ENCODE data around the gene ULK4. TPM values are rescaled to one million over a fixed set of nuclear protein-coding genes. Genes with fewer than 3 reads are reported as not detected.

ULK4 gene
- total and polyA plus RNA-seq, 9 of the 15 experiments (the other 6 are each of a cell fraction or from before 2014, with no cell fraction given) = 3.0 to 5.9 (median 3.5) TPM

DNA sequence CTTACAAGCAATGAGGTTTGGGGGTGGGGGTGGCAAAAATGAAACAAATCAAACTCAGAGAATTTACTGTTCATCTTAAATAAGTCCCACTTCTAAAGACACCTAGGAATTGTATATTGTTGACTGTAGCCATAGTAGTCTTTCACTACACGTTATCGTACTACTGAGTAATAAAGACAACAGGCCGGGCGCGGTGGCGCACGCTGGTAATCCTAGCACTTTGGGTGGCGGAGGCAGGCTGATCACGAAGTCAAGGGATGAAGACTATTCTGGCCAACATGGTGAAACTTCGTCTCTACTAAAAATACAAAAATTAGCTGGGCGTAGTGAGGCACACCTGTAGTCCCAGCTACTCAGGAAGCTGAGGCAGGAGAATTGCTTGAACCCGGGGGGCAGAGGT, 531.0 kb downstream of the ULK4 start:
- no peak for ATAC-seq
- H3K27ac ChIP-seq (ENCODE audit: extremely low read depth, low read depth, low read length) = no peak overlapping the region
- H3K36me3 ChIP-seq (ENCODE audit: control insufficient read depth, insufficient read depth, low read length) = no peaks in the 10 kb centered on the region
- H3K4me2 ChIP-seq (ENCODE audit: insufficient read depth, low read length) = no peak overlapping the region
- no peaks in the 10 kb centered on the region for H3K9me3 ChIP-seq (replicated peaks; ENCODE audit: control insufficient read depth, insufficient read depth, low read depth, low read length)
- FAIRE-seq = no peak
- H3K79me2 ChIP-seq (ENCODE audit: control insufficient read depth, insufficient read depth, low read length) = no peaks in the 10 kb centered on the region
- no peaks in the 10 kb centered on the region for H3K4me1 ChIP-seq (replicated peaks in 1 of 2; ENCODE audit: control insufficient read depth in 2 of 2, insufficient read depth in 2 of 2, low read length in 2 of 2)
- in situ Hi-C loops (cut with MboI) (no loop called here), intact Hi-C loops (cut with micrococcal nuclease) (no loop called here)
- no peak for DNase-seq (ENCODE audit: extremely low read depth in 1 of 4, low spot score in 3 of 4)
- no peaks in the 10 kb centered on the region for H3K9me1 ChIP-seq (ENCODE audit: control insufficient read depth, insufficient read depth, low read length)
- BruUV-seq (replicated peaks) = no TSS peak
- peaks cover 0 to 7% of the 10 kb centered on the region in 2 experiments; a peak in 1 of 5 replicates for H3K27me3 ChIP-seq (ENCODE audit: control insufficient read depth in 2 of 2, insufficient read depth in 2 of 2, low read length in 2 of 2)
- H4K20me1 ChIP-seq (replicated peaks; ENCODE audit: control insufficient read depth, insufficient read depth, low read length) = no peaks in the 10 kb centered on the region
- WGBS (ENCODE audit: insufficient coverage, low coverage, missing lambda C conversion rate) = 12% methylated on average over 12 of the region's 12 CpGs
- TF ChIP-seq CBX2 (IDR thresholded peaks at IDR 0.05; ENCODE audit: insufficient read depth, low read length, poor library complexity, severe bottlenecking) (no peak), ZBTB1 (CRISPR knock-in tag; IDR thresholded peaks at IDR 0.05; ENCODE audit: borderline replicate concordance, low read depth) (no peak), ADNP (tag; IDR thresholded peaks at IDR 0.05) (no peak), SMARCE1 (IDR thresholded peaks at IDR 0.05) (no peak)
- ChIA-PET POLR2A (no interaction called here), CTCF (ENCODE audit: low intra/inter-chr PET ratio) (no interaction called here)
- no peak overlapping the region for H2AFZ ChIP-seq (ENCODE audit: low read depth, low read length)
- no peak overlapping the region for H3K4me3 ChIP-seq
- no peak overlapping the region for H3K9ac ChIP-seq (ENCODE audit: insufficient read depth in 1 of 2, low read depth in 2 of 2, low read length in 2 of 2)

DNA sequence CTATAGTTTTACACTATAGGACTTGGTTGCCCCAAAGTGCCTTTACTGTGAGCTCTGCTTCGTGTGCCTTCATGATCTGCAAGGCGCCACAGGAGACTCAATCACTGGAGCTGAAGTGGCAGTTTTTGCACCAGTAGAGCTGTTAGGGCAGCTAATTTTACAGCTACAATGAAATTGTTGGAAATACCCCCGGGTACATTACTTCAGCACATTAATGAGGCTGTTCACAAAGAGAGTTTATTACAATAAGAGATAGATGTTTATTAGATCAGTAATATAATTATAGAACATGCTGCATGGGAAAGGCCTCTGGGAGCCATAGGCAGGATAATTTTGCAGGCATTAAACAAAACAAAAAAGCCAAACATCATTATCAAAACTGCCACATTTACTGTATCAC, 531.5 kb downstream of the ULK4 start:
- H3K4me1 ChIP-seq (replicated peaks in 1 of 2; ENCODE audit: control insufficient read depth in 2 of 2, insufficient read depth in 2 of 2, low read length in 2 of 2) = no peaks in the 10 kb centered on the region
- POLR2A ChIA-PET = no interaction called here
- no TSS peak for BruUV-seq (replicated peaks)
- CTCF ChIA-PET (ENCODE audit: low intra/inter-chr PET ratio) = no interaction called here
- no peak overlapping the region for H3K9ac ChIP-seq (ENCODE audit: insufficient read depth in 1 of 2, low read depth in 2 of 2, low read length in 2 of 2)
- no peaks in the 10 kb centered on the region for H4K20me1 ChIP-seq (replicated peaks; ENCODE audit: control insufficient read depth, insufficient read depth, low read length)
- H3K27me3 ChIP-seq (ENCODE audit: control insufficient read depth in 2 of 2, insufficient read depth in 2 of 2, low read length in 2 of 2) = peaks cover 0 to 7% of the 10 kb centered on the region in 2 experiments; a peak in 1 of 5 replicates
- no peak overlapping the region for H3K27ac ChIP-seq (ENCODE audit: extremely low read depth, low read depth, low read length)
- in situ Hi-C loops (cut with MboI) (no loop called here), intact Hi-C loops (cut with micrococcal nuclease) (no loop called here)
- DNase-seq (ENCODE audit: extremely low read depth in 1 of 4, low spot score in 3 of 4) = no peak
- no peak for FAIRE-seq
- H3K36me3 ChIP-seq (ENCODE audit: control insufficient read depth, insufficient read depth, low read length) = no peaks in the 10 kb centered on the region
- H3K79me2 ChIP-seq (ENCODE audit: control insufficient read depth, insufficient read depth, low read length) = no peaks in the 10 kb centered on the region
- H2AFZ ChIP-seq (ENCODE audit: low read depth, low read length) = no peak overlapping the region
- no peaks in the 10 kb centered on the region for H3K9me3 ChIP-seq (replicated peaks; ENCODE audit: control insufficient read depth, insufficient read depth, low read depth, low read length)
- no peak overlapping the region for H3K4me3 ChIP-seq
- H3K4me2 ChIP-seq (ENCODE audit: insufficient read depth, low read length) = no peak overlapping the region
- 0% methylated on average over 3 of the region's 3 CpGs for WGBS (ENCODE audit: insufficient coverage, low coverage, missing lambda C conversion rate)
- ATAC-seq = no peak
- H3K9me1 ChIP-seq (ENCODE audit: control insufficient read depth, insufficient read depth, low read length) = no peaks in the 10 kb centered on the region
- TF ChIP-seq PTTG1 (tag; IDR thresholded peaks at IDR 0.05; ENCODE audit: low read depth) (no peak), ADNP (tag; IDR thresholded peaks at IDR 0.05) (no peak), ZC3H4 (CRISPR knock-in tag; IDR thresholded peaks at IDR 0.05; ENCODE audit: borderline replicate concordance) (no peak), PHB (CRISPR knock-in tag; IDR thresholded peaks at IDR 0.05) (no peak), KDM2B (CRISPR knock-in tag; IDR thresholded peaks at IDR 0.05) (no peak), XRCC4 (IDR thresholded peaks at IDR 0.05; ENCODE audit: extremely low read depth, insufficient read depth, insufficient read length) (no peak)
- TF ChIP-seq, protein P1, sequence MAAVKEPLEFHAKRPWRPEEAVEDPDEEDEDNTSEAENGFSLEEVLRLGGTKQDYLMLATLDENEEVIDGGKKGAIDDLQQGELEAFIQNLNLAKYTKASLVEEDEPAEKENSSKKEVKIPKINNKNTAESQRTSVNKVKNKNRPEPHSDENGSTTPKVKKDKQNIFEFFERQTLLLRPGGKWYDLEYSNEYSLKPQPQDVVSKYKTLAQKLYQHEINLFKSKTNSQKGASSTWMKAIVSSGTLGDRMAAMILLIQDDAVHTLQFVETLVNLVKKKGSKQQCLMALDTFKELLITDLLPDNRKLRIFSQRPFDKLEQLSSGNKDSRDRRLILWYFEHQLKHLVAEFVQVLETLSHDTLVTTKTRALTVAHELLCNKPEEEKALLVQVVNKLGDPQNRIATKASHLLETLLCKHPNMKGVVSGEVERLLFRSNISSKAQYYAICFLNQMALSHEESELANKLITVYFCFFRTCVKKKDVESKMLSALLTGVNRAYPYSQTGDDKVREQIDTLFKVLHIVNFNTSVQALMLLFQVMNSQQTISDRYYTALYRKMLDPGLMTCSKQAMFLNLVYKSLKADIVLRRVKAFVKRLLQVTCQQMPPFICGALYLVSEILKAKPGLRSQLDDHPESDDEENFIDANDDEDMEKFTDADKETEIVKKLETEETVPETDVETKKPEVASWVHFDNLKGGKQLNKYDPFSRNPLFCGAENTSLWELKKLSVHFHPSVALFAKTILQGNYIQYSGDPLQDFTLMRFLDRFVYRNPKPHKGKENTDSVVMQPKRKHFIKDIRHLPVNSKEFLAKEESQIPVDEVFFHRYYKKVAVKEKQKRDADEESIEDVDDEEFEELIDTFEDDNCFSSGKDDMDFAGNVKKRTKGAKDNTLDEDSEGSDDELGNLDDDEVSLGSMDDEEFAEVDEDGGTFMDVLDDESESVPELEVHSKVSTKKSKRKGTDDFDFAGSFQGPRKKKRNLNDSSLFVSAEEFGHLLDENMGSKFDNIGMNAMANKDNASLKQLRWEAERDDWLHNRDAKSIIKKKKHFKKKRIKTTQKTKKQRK (IDR thresholded peaks at IDR 0.05; ENCODE audit: borderline replicate concordance, low read depth, low read length) = no peak

Measured in K562 (cell line).